Activated T-helper 9 cell treated with anti-CD3 and anti-CD28 coated beads, Interleukin-2, amount 50 U/mL, for 16 hours (primary cell): Measurements from ENCODE around the gene CIZ1.
"Not testable (repeated sequence)": the region's sequence is repeated elsewhere in the genome, so short reads cannot be mapped to it uniquely, and the experiment has no call there.

Source experiments
- DNase-seq: peaks from one replicate; pipeline ENCODE4 v3.0.0-alpha.2; 2020; ENCODE audit warnings: low read depth

The CIZ1 gene

DNA sequence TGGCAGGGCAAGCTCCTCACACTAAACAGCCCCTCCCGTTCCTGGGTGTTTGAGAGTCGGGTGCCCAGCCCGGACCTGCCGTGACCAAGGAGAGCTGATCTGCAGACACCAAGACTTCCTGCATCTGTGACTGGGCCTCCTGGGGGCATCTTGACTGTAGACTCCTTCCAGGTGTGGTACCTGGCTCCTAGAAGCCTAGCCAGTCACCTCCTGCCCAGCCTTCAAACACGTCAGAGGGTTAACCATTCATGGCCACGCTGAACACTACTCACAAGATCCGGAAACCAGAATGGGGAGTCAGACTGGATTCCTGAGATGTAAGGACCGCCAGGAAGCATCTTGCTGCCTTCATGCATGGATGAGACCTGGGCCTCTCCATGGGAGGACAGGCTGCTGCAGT, 45.8 kb downstream of the CIZ1 start:
- DNase-seq, result no peak

DNA sequence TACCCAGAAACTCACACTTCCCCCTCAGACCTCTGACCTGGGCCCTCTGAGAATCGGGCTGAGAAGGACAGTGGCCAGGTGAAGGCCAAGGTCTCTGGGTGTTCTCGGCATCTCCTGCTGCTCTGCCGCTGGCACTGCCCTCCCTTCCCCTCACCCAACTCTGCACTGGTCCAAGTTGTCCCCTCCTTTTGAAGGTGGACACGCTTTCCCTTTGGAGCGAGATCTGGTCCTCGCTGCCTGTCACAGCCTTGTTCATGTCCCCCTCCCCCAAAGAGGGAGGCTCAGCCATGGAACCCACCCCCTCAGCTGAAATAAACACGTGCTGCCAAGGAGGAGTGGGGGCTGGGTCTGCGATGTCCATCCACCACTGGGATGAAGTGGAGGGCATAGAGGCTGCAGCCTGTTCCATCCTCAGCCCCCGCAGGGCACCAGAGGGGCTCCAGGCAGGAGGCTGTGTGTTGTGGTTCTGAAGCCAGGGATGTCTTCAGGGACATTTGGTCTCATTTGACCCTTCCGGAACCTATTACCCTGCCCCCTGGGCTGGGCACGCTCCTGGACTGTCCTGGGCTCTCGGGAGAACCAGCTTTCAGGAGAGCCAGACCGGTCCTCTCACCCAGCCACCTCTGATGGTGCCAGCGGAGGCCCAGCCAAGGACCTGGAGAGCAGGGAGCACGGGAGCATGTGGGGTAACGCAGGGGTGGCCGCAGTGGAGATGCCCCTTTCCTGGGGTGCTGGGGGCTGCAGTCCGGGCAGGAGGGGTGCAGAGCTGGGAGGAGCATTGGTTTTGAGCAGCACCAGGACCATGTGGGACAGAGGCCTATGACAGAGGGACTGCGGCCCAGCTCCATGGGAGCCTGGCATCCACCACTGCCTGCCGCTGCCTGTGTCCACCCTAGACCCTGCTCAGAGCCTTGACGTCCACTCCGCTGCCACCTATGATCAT, 46.9 kb downstream of the CIZ1 start:
- no peak for DNase-seq

DNA sequence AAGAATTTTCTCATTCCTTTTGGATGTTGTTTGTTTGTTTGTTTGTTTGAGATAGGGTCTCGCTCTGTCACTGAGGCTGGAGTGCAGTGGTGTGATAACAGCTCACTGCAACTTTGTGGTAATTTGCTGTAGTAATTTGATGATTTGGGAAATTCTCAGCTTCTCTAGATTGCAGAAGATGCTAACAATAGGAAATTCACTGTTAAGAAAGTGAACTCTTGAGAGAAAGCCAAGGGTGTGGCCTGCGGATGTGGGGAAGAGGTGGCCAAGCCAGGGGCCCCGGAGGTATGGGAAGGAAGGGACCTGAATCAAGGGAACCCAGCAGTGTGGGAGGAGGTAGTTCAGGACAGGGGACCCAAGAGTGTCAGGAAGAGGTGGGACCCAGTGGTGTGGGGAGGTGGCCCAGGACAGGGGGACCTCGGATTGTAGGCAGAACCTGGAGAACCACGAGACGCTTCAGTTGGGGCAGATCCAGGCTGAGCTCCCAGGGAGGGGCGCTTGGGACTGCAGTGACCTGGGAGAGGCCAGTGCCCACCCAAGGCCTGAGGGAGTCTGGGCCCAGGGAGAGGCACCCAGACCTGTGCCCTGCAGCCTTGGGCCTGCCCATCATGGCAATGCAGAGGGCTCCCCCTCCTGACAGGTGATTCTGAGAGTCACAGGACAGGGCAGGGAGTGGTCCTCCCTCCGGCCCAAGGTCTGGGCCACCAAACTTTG, 47.7 kb downstream of the CIZ1 start:
- no peak for DNase-seq

DNA sequence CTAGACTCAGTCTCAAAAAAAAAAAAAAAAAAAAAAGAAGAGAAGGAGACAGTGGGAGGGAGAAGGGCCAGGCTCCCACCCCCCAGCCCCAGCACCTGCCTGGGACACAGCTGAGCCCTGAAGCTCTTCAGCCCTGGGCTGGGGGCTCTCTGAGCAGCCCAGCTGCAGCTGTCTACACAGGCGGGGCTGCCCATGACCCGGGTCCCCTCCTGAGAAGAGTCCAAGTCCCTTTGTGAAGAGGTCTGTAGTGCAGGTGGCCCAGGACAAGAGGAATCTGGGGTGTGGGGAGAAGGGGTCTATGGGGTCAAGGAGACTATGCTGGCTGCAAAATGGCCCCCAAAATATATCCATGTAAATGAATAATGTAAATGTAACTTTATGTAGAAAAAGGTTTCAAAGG, 48.8 kb downstream of the CIZ1 start:
- DNase-seq, result no peak

- no peak for DNase-seq
Measured at GRCh38 chr9:128142061-128142460, 49.3 kb downstream of the CIZ1 start.

- DNase-seq, result no peak
Measured at GRCh38 chr9:128141604-128142003, 49.8 kb downstream of the CIZ1 start.

DNA sequence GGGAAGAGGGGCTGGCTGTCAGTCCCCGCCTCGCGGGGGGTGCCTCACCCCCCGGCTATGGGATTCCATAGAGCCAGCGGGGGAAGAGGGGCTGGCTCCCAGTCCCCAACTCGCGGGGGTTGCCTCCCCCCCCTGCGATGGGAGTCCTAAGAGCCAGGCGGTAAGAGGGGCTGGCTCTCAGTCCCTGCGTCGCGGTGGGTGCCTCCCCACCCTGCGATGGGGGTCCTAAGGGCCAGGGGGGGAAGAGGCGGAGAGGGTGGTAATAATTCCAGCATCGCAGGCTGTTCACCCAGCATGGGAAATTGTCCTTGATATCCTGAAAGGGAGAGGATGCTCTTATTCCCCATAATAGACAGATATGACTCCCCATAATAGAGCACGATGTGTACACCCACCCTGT, 51.8 kb downstream of the CIZ1 start:
- no peak for DNase-seq

DNA sequence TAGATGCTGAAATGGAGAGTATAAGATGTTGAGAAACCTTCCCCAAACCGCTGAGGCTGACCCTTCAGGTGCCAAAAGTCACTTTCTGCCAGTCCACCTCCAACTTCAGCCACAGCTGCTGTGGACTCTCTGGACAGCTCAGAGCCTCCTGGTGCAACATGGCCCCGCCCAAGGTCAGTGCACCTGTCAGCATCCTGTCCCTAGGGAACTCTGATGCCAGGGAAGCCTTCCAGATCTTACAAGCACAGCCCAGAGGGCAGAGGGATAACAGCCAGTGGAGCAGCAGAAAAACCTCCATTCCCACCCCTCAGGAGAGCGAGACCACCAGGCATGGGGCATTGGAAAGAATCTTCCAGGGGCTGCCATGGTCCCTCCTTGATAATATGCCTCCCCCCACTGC, 53.4 kb downstream of the CIZ1 start:
- no peak for DNase-seq

DNA sequence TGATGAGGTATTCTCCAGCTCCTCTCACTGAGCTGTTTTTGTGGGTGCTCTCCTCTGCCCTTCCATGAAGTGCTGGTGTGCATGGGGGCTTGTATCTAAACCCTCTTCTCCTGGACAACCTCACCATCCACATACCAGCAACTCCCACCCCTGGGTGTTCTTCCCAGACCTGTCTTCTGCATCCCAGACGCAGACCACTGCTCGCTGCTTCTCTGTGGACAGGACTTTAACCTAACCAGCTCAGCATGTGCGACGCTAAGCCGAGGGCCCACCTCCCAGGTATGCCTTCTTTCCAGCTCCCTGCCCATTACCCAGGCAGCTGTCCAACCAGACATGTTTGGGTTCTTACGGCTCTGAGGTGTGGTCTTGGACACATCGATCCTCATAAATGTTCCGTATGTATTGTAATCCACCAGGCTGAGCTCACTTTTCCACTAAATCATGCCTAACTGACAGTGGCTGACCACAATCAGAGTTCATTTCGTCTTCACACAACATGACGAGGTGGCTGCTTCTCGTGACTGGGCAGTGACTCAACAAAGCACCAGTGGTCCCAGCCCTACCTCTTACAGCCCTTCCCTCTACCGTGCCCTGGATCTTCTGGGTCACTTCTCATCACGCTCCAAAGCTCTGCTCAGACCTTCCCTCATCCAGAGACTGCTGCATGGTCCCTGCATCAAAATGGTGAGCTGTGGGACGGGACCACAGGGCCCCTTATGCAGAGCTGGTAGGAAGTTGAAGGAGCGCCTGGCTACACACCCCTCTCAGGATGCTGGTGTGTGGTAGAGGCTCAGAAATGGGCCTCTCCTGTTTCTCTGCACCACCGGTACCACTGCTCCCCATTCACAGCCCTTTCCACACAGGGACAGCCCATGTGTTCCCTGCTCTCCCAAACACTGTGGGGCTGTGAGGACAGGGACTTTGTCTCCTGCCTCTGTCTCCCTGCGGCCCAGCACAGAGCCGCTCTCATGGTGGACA, 54.3 kb downstream of the CIZ1 start:
- no peak for DNase-seq

DNA sequence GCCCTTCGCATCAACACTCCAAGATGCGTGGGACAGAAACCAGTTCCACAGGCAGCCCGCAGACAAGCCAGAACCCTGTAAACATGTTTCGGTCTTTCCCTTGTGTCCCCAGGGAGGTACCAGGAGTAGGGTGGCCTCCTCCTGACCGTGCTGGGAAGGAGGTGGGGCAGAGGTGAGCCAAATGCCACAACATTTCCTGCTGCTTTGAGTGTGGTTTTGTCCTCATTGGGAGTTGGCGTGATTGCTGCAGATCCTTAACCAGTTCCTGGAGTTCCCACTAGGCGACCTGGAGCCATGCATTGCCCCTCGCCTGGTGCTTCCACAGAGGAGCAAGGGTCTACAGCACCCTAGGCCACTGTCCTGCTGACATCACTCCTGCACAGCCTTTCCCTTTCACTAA, 55.8 kb downstream of the CIZ1 start:
- DNase-seq, result not testable (repeated sequence)

GRCh38 chr9:128132139-128132538, 59.2 kb downstream of the CIZ1 start:
- not testable (repeated sequence) for DNase-seq

DNA sequence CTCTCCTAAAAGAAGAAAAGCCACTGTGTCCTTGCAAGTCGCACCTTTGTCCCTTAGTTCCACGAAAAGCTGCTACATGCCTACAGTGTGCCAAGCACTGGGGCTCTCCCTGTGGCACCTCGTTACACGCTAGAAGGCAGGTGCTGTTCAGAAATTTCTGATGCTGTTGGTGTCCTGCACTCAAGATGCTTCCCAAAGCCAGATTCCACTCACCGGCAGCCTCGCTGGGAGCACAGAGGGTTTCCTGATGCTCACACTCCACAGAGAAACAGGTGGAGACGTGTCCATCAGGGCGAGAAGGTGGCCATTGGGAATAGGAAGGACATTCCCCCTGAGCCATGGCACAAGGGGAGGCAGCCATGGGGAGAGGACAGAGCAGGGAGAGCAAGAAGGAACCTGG, 60.0 kb downstream of the CIZ1 start:
- DNase-seq, result not testable (repeated sequence)

DNA sequence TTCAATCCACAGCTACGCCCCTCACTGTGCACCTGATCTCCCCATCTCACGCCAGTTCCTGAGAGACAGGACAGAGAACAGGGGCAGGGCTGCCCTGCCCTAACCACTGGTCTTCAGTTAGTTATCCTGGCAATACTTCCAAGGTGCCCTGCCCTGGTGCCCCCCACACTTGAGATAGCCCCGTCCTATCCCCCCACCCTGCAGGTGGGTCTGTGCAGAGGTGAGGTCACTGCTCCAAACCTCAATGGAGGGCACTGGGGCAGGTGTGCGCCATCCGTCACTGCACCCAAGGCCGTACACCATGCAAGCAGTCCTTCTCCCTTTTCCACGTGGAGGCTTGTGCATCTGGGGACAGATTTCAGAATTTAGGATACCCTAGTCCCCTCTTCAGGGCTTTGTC, 60.7 kb downstream of the CIZ1 start:
- not testable (repeated sequence) for DNase-seq

- peak; percentile 40 for DNase-seq
Measured at GRCh38 chr9:128129976-128130590, 61.3 kb downstream of the CIZ1 start.

GRCh38 chr9:128128836-128129590, 62.4 kb downstream of the CIZ1 start:
- no peak for DNase-seq

- peak; percentile 75 for DNase-seq
Measured at GRCh38 chr9:128127990-128128835, 63.2 kb downstream of the CIZ1 start.

DNA sequence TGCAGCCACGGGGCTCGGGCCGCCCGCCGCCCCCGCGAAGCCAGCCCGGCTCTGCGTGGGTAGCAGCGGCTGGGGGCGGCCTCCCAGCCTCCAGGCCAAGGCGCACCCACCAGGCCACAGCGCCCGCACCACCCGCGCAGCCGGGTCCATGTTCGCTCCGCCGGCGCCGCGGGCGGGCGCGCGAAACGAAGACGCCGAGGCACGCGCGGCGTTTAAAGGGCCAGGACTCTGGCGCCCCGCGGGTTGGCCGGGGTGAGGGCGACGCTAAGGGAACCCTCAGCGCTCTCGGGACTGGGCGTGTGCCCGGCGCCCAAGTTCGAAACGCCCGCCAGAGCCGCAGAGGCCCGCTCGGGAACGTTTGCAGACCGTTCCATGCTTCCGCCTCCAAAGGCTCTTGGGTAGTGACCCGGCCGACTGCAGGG, 63.8 kb downstream of the CIZ1 start, which contains the start of gene PTGES2:
Gene PTGES2, minus strand, starts transcription at position 162 of the 422 bp plus-strand sequence. Its CDS starts 12 bp downstream, at position 150.
- peak; percentile 77 for DNase-seq

DNA sequence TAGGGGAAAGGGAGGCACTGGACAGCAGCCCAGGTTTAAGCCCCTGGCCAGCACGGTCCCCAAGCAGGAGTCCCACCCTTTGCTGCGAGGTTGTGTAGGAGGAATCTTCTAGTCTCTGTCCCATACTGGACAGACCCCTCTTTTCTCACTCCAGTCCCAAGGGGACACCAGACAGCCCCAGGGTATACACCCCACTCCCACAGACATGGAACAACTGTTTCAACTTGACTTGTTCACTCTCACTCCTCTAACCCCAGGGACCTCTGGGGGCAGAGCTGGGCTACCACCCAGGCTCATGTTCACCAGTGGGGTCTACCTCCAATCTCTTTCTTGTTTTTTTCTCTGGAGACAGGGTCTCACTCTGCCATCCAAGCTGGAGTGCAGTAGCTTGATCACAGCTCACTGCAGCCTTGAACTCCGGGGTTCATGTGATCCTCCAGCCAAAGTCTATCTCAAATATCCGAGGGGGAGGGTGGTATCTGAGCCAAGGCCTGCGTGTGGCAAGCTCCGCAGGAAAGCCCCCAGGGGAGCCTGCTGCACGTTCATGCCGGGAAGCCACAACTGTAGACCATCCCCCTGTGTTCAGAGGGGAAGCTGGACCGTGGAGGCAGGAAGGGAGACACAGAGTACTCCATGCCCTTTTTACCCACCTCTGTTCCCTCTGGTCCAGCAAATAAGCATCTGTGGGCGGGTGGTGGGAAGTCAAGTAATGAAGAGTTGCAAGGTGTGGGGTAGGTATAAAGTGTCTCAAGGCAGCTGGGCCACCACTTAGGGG, 65.6 kb downstream of the CIZ1 start:
- no peak for DNase-seq
